Measurements from ENCODE around the gene HILPDA.

The HILPDA gene, protein sequence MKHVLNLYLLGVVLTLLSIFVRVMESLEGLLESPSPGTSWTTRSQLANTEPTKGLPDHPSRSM

GRCh38 chr7:128455543-128456254 lies at the start of gene HILPDA:
Gene HILPDA, plus strand, starts transcription at chr7:128455878. Its CDS starts 1,391 bp downstream, at chr7:128457269.
- peak; percentile 88 for DNase-seq (ENCODE audit: low read depth)

GRCh38 chr7:128406314-128407232 lies 49.1 kb upstream of the HILPDA start:
- DNase-seq (ENCODE audit: low read depth): no peak

GRCh38 chr7:128407233-128407589 lies 48.5 kb upstream of the HILPDA start:
- no peak for DNase-seq (ENCODE audit: low read depth)

DNA sequence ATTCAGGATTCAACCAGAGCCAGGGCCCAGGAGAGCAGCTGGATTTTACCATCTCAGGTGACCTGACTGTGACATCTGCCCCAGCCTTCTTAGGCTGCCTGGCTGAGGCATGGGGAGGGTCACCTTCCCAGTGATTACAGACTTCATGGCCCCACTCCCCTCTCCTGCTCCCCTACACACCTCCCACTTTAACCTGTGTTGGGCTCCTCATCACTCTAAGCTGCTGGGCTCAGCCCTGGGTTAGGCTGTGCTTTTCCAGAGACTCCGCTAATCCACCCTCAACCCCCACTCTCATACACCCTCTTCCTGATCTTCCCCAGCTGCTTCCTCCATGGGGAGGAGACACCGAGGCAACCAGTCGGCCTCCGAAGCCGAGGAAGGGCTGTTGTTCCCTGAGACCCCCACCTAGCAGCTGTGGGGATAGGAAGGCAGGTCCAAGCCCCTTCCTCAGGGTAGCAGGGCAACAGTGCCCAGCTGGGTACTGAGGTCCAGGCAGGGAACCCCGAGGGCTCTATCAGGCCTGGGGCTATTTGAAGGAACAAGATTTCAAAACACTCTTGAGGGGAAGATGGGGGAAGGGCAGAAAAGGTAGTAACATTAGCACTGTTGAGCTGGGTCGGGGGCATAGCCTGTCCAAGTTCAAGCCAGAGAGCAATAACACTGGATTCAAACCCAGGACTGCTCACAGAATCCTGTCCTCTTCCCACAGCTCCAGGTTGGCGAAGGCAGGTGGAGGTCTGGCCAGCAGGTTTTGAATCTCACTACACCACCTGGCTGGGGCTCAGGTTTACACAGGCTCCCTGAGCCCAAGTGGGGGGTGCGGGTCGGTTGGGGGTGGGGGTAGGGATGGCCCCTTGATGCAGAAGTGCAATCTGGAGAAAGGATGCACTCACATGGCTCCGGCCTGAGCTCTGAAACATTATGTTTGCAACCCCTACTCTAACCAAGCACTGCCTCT lies 47.6 kb upstream of the HILPDA start:
- no peak for DNase-seq (ENCODE audit: low read depth)

- no peak for DNase-seq (ENCODE audit: low read depth)
These were observed 46.7 kb upstream of the HILPDA start for GRCh38 chr7:128408709-128409595.

- DNase-seq (ENCODE audit: low read depth): peak; percentile 73
These were observed 45.9 kb upstream of the HILPDA start, which contains the start of gene IMPDH1 for GRCh38 chr7:128409596-128410450. Gene IMPDH1, minus strand, starts transcription at chr7:128409982. Its CDS starts 81 bp downstream, at chr7:128409901.

GRCh38 chr7:128410451-128410753 lies 45.3 kb upstream of the HILPDA start:
- DNase-seq (ENCODE audit: low read depth): no peak

DNA sequence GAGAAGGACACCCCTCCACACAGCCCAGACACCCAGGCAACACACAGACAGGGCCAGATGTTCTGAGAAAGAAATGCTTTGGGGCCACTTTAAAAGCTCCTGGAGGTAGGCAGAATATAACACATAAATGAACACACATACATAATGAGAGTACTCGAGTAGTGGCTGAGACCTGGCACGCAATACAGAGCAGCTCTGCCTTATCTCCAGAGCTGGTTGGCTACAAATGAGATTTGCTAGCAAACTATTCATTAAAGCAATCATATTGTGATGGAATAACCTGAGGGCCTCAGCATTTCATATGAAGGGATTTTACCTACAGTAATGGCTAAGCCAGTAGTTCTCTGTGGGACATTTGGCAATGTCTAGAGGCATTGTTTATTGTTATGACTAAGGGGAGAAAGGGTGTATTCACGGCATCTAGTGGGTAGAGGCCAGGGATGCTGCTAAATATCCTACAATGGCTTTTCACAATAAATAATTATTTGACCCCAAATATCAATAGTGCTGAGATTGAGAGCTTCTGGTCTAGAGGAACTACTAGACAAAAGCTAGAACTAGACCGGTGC lies 40.4 kb upstream of the HILPDA start:
- no peak for DNase-seq (ENCODE audit: low read depth)

- no peak for DNase-seq (ENCODE audit: low read depth)
These were observed 38.6 kb upstream of the HILPDA start for GRCh38 chr7:128417071-128417470.

- no peak for DNase-seq (ENCODE audit: low read depth)
These were observed 36.4 kb upstream of the HILPDA start for GRCh38 chr7:128419257-128419656.

- no peak for DNase-seq (ENCODE audit: low read depth)
These were observed 34.9 kb upstream of the HILPDA start for GRCh38 chr7:128420773-128421172.

DNA sequence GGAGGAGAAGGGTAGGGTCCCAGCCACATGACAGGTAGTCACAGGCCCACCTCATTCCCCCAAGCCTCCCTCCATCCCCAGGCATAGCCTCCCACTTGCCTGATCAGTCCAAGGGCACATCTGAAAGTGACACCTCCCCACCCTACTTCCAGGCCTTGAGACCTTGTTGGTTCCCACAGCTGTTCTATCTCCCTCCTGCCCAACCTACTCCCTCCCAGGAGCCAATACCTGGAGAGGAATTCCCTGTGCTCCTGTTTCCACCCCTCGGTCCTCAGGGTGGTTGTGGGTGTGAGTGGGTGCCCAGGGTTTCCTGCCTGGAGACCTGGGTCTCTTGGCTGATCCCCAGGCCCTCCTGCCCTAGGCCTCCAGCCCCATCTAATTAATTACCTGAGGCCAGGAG lies 34.3 kb upstream of the HILPDA start:
- DNase-seq (ENCODE audit: low read depth): no peak

GRCh38 chr7:128422037-128422436 lies 33.6 kb upstream of the HILPDA start:
- DNase-seq (ENCODE audit: low read depth): no peak

GRCh38 chr7:128422842-128423241 lies 32.8 kb upstream of the HILPDA start:
- DNase-seq (ENCODE audit: low read depth): no peak

DNA sequence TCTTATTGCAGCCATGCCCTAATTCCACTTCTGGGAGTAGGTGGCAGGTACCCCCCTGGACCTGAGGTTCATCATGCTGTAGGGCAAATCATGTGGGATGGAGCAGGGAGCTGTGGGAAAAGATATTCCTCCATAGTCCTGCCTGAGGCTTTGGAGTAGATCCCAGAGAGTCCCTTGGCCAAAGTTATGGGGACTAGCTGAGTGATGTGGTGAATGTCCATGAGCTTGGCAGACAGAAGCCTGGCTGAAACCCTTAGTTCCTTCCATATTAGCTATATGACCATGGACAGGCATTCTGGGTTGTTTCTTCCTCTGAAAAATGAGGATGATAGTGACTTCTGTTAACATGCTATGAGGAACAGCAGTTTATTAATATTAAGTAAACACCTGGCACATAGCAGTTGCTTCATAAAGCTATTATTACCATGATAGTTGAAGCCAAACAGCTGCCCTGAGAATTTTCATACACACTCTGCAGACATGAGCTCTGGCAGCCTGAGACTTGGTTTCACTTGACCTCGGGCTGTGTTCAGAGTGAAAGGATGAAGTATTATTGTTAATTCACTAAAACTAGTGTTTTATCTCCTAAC lies 30.9 kb upstream of the HILPDA start:
- DNase-seq (ENCODE audit: low read depth): no peak

DNA sequence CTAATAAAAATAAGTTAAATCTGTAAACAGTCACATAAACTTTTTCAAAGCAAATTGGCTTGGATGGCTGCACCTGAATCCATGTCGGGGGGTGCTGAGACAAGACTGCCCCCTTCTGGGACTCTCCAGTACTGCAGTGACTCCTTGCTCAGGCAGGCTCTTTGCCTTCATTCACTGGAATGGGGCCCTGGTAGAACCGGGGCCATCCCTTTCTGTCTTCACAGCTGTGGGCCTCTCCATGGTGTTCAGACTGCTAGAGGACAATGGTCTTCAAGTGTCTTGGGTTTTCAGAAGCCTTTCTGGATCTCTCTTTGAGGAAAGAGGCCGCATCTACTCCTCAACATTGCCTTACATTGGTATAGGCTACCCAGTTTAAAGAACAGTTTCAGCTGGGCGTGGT lies 29.8 kb upstream of the HILPDA start:
- peak; percentile 73 for DNase-seq (ENCODE audit: low read depth)

DNA sequence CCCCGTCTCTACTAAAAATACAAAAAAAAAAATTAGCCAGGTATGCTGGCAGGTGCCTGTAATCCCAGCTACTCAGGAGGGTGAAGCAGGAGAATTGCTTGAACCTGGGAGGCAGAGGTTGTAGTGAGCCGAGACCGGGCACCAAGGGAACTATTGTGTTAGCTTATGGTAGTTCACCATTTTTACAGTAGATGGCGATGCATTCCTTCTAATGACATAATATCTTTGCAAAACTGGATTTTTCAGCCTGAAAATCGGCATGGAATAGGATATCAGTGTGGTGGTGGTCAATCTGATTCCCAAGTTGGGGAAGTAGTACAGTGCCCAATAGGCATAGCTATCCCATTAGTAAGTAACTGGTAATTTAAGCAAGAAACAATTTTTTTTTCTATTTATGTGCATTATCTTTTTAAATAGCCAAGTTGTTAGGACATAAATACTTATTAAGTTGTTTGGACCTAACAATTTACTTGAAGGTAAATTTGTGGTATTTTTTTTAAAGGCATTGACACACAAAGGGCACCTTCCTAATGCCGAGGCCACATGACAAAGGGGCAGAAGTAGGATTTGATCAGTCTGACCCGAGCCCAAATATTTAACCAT lies 28.3 kb upstream of the HILPDA start:
- no peak for DNase-seq (ENCODE audit: low read depth)

- DNase-seq (ENCODE audit: low read depth): no peak
These were observed 25.5 kb upstream of the HILPDA start for GRCh38 chr7:128430207-128430606.

- no peak for DNase-seq (ENCODE audit: low read depth)
These were observed 24.5 kb upstream of the HILPDA start for GRCh38 chr7:128431221-128431620.

All from stimulated activated CD8-positive, alpha-beta memory T cell treated with anti-CD3 and anti-CD28 coated beads, Interleukin-15, amount 100 ng/mL, for 24 hours (primary cell).